Stimulated activated CD8-positive, alpha-beta memory T cell treated with anti-CD3 and anti-CD28 coated beads, Interleukin-4, amount 100 ng/mL, for 4 hours (primary cell): ENCODE results near the gene NTMT1.
"Not testable (repeated sequence)": the region's sequence is repeated elsewhere in the genome, so short reads cannot be mapped to it uniquely, and the experiment has no call there.

Experiments
- DNase-seq, 2 donors: peaks; one replicate each; pipeline ENCODE4 v3.0.0-alpha.2; 2020; ENCODE audit warnings: low read depth in 2 of 2, low spot score in 1 of 2

Gene NTMT1

DNA sequence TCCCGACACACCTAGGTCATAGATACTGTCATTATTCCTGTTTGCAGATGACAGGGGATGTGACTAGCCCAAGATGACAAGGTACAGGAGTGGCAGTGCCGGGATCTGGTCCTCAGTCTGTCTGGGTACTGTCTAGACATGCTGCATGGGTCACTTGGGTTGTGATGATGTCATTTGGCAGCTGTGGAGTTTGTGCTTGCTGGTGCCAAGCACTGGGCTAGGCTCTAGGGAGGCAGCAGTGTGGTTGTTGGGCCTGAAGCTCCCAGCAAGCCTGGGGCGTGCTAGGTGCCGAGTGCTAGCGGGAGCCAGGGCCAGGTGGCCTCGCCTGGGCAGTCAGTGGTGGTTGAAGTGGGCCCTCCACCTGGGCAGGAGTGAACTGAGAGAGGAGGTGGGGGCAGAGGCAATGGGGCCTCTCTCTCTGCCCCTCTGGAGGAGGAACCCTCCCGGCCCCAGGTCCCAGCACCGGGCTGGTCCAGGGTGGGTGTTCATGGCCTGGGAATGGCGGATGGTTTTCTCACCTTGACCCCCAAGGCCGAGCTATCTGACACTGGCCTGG lies 24.8 kb downstream of the NTMT1 start:
- no peak for DNase-seq

DNA sequence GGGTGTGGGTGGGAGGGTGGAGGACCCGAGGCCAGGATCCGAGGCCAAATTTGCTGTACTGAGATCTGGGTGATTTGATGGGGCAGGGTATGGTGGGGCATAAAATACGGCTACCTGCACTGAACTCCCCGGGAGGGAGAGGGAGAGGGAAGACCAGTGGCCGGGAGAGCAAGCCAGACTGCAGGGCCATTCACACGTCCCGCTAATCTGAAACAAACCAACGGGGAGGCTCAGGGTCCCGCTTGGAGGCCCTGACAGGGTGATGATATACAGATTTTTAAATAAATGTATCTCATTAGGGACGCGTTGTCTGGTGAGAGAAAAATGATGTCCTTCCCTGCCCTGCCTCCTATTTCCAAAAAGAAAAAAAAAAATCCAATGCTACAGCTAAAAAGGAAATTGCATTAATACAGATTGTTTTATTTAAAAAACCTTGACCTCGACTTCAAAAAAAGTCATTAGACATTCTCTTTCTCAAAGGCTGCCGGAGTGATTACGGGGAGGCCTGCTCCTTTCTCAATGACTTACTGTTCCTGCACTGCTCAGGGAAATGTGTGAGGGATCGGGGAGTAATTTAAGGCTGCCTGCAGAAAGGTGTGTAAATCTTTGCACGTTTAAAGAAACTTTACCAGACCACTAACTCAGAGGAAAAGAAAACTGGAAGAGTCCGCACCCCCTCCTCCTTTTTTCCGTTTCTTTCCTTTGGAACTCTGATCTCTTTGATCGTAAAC lies 28.0 kb downstream of the NTMT1 start:
- no peak for DNase-seq

DNA sequence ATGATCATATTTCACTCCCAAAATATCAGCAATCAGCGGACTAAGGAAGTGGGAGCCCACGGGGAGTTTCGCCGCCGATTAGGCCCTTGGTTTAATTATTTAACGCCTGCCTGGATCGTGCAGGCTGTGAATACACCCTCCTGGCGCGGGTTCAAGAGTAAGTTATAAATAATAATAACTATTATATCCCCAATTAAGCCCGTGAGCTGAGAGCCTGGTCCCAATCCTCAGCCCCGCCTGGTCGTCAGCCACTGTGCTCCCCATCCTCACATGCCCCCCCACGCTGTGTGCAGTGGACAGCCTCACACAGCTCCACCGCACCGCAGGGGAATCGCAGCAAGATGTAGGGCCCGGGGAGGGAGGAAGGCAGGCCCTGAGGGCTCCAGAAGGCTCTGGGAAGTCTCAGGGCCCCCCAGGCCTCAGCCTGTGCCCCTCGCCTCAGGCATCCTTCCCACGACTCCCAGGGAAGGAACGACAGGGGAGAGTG lies 28.6 kb downstream of the NTMT1 start:
- no peak for DNase-seq

DNA sequence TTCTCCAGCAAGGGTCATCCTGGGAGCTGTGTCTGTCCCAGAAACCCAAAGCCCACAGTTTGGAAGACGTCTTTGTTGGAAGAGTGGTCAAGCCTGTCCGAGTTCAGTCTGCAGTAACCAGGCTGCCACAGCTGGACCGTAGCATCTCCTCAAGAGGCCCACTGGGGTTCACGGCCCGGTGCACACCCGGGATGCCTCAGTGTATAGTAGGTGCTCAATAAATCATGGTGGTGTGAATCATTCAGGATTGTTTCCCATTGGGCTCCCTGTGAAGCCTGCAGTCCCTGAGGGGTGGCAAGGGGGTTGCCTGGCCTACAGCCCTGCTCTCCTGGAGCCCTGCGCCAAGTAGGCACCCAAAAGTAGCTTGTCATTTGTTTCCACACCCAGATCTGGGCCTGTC lies 29.2 kb downstream of the NTMT1 start:
- DNase-seq, result no peak

DNA sequence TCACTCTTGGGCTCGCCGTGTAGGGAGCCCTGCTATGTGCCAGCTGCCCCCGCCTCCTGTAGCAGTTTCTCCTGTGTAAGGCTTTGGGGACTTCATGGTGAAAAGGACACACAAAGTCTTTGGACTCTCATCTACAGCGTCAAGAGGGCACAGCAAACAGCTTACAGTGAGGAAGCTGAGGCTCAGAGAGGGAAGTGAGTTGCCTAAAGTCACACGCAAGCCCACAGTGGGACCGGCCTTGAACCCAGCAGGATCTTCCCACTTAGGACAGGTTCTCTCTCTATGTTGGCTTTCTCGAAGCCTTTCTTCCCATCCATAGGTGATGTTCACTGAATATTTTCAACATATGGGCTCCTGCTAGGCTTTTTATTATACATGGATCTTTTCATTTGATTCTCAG lies 29.7 kb downstream of the NTMT1 start:
- DNase-seq, result no peak

DNA sequence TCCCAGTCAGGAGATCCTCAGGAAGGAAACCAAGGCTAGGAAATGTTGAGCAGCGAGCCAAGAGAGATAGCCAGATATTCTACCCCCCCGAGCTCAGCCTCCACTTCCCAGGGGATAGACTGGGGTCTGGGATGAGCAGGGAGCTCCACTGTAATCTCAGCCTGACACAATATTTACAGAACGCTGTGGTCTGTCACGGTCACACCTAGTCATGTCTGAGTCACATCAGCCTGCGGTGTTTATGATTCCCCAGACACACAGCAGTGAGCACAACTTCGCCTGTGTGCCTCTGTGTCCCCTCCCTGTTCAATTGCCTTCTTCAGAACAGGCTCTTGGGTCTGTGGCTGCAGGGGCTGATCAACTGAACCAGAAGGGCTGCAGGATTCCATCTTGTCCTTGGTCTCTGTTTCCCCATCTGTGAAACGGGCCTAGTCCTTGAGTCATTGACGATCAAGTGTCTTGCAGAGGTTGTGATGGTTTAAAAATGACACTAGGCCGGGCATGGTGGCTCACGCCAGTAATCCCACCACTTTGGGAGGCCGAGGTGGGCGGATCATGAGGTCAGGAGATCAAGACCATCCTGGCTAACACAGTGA lies 30.9 kb downstream of the NTMT1 start:
- DNase-seq, result no peak

DNA sequence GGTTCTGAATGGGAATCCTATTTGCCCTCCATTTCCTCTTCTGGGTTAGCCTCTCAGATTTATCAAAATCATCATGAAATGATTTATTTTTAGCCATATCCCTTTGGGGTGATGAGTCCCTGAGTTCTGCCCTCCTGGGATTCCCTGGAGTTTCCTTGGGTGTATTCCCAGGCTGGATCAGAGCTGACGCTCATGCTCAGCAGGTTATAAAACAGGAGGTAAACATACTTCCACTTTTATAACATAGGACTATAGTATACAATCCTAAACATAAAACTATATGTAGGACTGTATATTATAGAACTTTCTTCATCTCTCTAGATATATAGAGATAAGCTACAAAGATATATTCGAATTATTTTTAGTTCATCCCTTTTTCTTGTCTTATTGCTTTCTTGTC lies 35.1 kb downstream of the NTMT1 start:
- no peak for DNase-seq

DNA sequence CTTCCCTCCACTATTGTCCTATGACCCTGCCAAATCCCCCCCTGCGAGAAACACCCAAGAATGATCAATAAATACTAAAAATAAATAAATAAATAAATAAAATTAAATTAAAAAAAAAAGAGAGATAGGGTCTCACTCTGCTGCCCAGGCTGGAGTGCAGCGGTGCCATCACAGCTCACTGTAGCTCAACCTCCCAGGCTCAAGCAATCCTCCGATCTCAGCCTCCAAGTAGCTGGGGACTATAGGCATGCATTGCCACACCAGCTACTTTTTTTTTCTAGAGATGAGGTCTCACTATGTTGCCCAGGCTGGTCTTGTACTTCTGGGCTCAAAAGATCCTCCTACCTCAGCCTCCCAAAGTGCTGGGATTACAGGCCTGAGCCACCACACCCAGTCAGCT lies 36.3 kb downstream of the NTMT1 start:
- DNase-seq, result not testable (repeated sequence)

DNA sequence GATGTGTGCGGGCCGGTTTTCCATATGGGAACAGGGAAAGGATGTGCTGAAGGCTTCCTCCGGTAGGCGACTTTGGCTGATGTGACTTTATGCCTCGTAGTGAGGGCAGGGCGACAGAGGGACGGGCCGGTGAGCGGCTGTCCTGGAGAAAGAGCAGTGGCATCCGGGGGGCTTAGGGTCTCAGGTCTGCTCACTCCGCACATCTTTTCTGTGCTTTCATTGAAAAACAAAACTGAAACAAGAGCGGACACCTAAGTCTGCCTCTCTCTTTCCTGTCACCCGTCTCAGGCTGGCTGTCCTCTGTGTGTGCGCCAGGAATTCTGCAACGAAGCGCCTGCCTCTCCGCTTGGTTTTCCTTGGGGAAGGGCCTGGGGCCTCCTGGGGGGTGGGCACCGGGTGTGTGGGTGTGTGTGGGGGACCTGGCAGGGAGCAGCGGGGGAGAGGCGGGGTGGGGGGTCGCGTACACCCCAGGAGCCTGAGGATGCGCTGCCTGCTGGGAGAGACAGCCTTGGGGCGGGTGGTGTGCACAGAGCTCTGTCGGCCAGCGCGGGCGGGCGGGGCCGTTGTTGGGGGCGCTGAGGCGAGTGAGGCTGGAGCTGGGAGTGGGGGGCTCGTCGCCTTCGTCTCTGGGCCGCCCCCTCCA lies 38.9 kb downstream of the NTMT1 start:
- no peak for DNase-seq

DNA sequence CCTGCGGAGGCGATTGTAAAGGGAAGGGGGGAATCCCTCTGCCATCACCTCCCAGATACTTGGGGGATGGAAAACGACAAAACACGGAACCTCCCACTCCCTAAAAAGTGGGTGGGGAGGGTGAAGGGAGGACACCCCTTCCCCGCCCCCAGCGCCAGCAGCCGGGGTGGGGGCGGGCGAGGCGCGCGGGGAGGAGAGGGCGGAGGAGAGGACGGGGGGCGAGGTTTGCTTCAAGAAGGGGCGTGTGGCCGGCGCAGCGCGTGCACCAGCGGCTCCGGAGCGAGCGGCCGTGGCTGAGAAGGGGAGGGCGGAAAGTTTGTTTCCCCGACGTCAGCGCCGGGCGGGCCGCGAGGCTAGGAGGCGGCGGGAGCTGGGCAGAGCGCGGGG lies 39.4 kb downstream of the NTMT1 start, which contains the start of gene PRRX2:
Gene PRRX2 (plus strand): TSS at position 259 of the 387 bp plus-strand sequence. CDS start 221 bp downstream, outside the sequence.
- DNase-seq, result peak in 1 of 2 donors; percentile 13

DNA sequence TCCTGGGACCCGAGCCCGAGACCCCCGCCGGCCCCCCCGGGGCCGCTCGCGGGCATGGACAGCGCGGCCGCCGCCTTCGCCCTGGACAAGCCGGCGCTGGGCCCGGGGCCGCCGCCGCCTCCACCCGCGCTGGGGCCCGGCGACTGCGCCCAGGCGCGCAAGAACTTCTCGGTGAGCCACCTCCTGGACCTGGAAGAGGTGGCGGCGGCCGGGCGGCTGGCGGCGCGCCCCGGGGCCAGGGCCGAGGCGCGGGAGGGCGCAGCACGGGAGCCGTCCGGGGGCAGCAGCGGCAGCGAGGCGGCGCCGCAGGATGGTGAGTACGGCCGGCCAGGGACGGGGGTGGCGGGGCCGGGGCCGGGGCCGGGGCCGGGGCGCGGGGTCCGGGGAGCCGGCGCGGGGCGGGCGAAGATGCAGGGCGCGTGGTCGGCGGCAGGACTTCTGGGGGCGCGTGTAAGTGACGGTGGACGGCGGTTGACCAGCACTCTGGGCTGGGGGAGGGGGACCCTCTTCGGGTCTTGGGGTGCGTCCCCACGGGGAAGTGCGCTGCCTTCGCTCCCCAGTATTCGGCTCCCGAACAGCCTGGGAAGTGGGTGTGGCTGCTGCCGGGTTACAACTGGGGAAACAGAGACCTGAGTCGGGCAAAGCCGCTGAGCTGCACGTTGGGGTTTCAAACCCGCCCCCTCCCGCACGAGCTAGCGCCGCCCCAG lies 40.0 kb downstream of the NTMT1 start:
- DNase-seq, result no peak

DNA sequence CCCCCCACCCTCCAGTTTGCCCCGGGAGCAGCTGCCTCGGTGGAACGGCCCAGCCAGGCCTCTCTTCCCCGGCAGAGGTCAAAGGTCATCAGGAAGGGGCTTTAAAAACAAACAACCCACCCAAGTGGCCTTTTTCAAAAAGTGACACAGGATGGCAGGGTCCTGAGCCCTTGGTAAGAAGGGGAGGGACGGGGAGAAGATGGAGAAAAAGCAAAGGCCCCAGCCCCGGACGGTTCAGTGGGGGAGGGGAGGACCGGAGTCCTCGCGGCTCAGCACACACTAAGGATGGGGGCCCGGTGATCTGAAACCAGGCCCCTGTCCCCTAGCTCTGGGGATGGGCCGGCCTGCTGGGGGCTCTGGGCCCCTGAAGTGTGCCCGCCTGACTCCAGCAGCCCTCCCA lies 40.6 kb downstream of the NTMT1 start:
- no peak for DNase-seq

DNA sequence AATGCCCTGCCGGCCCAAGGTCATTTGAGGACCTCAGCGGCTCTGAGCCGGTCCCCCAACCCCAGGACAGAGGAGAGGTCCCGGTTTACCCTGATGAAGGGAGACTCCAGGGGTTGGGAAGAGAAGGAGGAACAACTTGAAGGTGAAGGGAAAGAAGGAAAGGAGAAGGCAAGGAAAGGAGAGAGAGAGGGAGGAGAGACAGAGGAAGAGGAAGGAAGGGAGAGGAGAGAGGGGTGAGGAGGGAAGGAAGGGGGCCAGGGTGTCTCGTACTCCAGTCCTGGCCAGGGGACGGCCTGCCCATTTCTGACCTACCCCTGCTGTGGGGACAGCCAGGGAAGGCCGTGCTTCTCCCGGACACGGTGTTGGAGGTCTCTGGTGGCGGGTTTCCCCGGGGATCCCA lies 41.4 kb downstream of the NTMT1 start:
- no peak for DNase-seq

DNA sequence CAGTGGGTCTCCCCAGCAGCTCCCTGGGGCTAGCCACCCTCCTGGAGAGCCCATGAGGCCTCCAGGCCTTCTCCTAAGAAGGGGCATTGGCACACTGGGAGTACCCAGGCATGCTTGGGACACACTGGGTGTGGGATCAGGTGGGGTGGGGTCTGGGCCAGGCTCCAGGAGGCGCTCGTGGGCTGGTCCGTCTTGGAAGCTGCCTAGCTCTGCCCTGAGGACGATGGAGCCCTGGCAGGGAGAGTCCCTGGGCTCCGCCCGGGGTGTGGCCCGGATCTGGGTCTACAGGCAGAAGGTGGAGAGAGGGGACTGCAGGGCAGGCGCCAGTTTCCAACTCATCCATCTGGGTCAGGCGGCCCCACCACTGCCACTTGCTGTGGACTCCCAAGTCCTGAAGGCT lies 41.9 kb downstream of the NTMT1 start:
- no peak for DNase-seq

DNA sequence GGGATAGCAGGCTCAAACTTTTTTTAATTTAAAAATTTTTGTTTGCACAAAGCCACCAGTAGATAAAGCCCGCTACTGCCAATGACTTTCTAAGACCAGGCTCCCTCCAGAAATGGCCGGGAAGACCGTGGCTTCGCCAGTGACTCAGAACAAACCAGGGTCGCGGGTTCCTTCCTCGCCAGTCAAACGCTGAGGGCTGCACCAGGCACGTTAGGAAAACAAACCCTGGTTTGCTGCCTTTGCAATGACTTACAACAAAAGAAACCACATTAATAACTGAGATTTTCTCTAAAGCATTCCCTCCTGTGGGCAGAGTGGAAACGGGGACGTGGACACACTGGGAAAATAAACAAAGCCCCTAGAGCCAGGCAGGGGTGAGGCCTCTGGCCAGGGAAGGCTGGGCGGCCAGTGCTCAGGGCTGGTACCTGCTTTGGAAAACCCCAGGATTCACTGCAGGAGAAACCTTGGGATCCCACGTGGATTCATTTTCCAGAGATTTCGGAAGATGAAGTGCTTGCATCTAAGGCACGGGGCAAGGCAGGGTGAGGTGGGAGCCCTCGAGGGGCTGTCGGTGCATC lies 43.3 kb downstream of the NTMT1 start:
- DNase-seq, result no peak

DNA sequence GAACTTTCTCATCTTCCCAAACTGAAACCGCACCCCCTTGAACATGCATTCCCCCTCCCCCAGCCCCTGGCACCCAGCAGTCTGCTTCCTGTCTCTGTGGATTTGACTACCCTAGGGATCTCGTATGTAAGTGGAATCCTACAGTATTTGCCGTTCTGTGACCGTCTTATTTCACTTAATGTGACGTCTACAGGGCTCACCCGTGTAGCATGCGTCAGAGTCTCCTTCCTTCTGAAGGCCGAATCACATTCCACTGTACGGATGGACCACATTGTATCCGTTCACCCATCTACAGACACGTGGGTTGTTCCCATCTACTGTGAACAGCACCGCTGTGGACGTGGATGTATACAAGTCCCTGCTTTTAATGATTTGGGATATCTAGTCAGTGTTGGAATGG lies 44.0 kb downstream of the NTMT1 start:
- no peak for DNase-seq

DNA sequence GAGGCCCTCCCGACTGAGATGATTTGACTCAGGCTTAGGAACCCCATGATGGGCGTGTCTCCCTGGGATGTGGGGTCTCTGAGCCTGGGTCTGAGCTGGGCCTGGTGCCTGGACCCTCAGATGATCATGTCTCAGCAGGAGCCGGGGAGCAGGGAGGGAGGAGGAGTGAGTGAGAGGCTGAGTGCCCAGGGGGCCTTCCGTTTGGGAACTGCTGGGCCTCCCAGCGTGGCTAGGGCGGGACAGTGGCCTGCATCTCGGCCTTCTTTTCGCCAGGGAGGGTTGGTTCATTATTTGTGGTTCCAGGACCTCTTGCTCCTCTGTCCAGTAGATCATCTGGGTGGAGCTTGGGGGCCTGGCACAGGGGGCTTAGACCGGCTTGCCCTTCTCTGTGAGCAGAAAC lies 45.1 kb downstream of the NTMT1 start:
- DNase-seq, result no peak

DNA sequence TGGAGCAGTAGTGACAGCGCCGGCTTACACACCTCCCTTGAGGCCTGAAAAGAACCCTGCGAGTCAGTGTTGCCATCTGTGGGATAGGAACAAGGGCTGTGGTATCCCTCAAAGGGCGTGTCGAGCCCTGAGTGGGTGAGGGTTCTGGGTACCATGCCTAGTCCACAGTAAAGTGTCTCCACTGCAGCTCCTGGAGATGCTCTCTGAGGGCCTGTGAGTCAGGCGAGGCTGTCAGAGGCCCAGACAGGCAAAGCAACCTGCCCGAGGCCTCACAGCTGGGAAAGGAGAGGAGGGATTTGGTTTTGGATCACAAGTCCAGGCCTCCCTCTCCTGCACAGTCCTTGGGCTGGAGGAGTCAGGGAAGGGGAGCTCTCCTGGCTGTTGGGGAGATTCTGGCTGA lies 45.6 kb downstream of the NTMT1 start:
- no peak for DNase-seq

DNA sequence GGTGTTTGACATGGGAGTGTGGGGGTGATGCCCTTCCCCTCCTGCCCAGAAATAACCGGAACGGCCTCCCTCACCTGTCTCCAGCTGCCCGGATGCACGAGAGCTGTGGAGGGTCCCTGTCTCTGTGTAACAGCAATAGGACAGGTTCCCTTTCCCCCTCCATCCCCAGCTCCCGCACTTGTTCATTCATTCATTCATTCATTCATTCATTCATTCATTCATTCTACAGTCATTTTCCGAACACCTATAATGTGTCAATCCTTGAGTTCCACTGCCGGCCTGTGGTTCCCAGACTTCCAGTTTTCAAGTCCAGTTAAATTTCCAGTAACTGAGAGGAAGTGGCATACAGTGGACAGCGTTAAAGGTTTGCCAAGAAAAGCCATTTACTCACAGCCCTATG lies 46.7 kb downstream of the NTMT1 start:
- DNase-seq, result no peak

DNA sequence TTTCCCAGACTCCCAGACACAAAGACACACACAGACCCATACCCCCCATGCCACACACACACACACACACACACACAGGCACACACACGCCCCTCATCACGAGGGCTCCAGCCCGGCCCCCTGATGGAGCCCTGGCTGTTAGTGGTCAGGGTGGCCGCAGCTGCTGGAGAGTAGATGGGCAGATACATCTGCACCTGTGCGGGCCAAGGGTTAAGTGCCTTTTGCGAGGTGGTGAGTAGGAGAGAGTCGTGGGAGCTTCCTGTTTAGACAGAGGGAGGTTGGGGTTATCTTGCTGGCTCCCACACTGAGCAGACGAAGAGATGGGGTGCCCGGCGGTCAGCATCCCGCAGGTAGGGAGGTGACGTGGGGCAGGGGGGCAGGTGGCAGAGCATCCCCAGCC lies 47.6 kb downstream of the NTMT1 start:
- DNase-seq, result no peak

DNA sequence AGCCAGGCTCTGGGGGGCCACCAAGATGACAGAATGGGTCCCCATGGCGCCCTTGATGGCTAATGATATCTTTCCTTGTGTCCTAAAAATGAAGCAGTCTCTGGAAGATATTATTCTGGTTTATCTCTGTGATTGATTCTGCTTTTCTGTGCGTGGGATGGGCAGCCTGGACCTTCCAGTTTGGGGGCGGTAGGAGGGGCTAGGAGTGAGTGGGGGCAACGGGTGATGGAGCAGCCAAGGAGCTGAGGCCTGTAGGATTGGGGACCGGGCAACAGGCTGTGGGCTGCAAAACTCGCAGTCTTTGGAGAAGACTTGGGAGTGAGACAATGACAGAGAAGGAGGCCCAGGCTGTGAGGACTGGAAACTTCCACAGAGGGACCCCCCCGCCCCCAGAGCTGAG lies 48.3 kb downstream of the NTMT1 start:
- DNase-seq, result no peak
